Esophagus squamous epithelium (tissue), 5 donors: Measurements from ENCODE around the gene LEFTY2. TPM values are rescaled to one million over a fixed set of nuclear protein-coding genes. Genes with fewer than 3 reads are reported as not detected.
"Not testable (repeated sequence)": the region's sequence is repeated elsewhere in the genome, so short reads cannot be mapped to it uniquely, and the experiment has no call there.

Source experiments
- DNase-seq: peaks from one replicate; lab custom pipeline; 2025; lab: John Stamatoyannopoulos, UW
- H3K27ac ChIP-seq, 4 donors: fragments of 200-600 bp; sonication (generic); one replicate each; pipeline ENCODE4 v1.5.1; 2016 to 2019; ENCODE audit warnings: mild to moderate bottlenecking in 1 of 4
- H3K27me3 ChIP-seq, 4 donors: fragments of 200-600 bp; sonication (generic); 1 replicate in 3 of 4; 2 replicates in 1 of 4; pipeline versions ENCODE4 v1.5.1 to v1.6.0; 2017 to 2021; ENCODE audit warnings: antibody characterized with exemption in 1 of 4
- H3K36me3 ChIP-seq, 3 donors: fragments of 200-600 bp; sonication (generic); one replicate each; pipeline ENCODE4 v1.5.1; 2016 to 2019
- H3K4me1 ChIP-seq, 3 donors: fragments of 200-600 bp; sonication (generic); one replicate each; pipeline ENCODE4 v1.5.1; 2017 to 2019
- H3K4me3 ChIP-seq, 4 donors: fragments of 200-600 bp; sonication (generic); 1 replicate in 3 of 4; 2 replicates in 1 of 4; pipeline ENCODE4 v1.5.1; 2016 to 2019; ENCODE audit warnings: mild to moderate bottlenecking in 2 of 4, moderate library complexity in 1 of 4
- H3K9me3 ChIP-seq, 3 donors: fragments of 200-600 bp; sonication (generic); one replicate each; pipeline ENCODE4 v1.5.1; 2016 to 2019
- POLR2A ChIP-seq, 4 donors: fragments of 450-650 bp; IDR thresholded peaks; one replicate each; pipeline ENCODE4 v1.6.1; 2017; ENCODE audit warnings: antibody characterized with exemption in 4 of 4, mild to moderate bottlenecking in 4 of 4, moderate library complexity in 3 of 4
- WGBS, 2 donors: methylation state at CpG; one replicate each; pipeline ENCODE4 v1.1.5; 2018; 5-methylcytosine and 5-hydroxymethylcytosine counted together
- intact Hi-C: fragments of 100-400 bp; cut with DNase I; formaldehyde crosslinking; loops from one replicate; pipeline ENCODE4 v1.15.0; 2022
- total RNA-seq, 4 donors: library from RNA; depleted of rRNA; stranded (reverse); fragments of >200 nt; gene quantifications; one replicate each; pipeline ENCODE4 v1.1.0, GENCODE V29; 2016
- TF ChIP-seq, protein P1 (sequence below), 6 experiments: fragments of 450-650 bp in 4 of 6; fragments of 200-600 bp in 2 of 6; sonication (generic) in 2 of 6; IDR thresholded peaks; one replicate each; pipeline ENCODE4 v1.5.1; 2016 to 2019; ENCODE audit warnings: antibody characterized with exemption in 6 of 6, mild to moderate bottlenecking in 4 of 6, moderate library complexity in 4 of 6
- donor health status: DM: yes; HTN: yes; CAD: no.

LEFTY2 gene
- total RNA-seq, 4 donors from 2014 or later, result not detected

DNA sequence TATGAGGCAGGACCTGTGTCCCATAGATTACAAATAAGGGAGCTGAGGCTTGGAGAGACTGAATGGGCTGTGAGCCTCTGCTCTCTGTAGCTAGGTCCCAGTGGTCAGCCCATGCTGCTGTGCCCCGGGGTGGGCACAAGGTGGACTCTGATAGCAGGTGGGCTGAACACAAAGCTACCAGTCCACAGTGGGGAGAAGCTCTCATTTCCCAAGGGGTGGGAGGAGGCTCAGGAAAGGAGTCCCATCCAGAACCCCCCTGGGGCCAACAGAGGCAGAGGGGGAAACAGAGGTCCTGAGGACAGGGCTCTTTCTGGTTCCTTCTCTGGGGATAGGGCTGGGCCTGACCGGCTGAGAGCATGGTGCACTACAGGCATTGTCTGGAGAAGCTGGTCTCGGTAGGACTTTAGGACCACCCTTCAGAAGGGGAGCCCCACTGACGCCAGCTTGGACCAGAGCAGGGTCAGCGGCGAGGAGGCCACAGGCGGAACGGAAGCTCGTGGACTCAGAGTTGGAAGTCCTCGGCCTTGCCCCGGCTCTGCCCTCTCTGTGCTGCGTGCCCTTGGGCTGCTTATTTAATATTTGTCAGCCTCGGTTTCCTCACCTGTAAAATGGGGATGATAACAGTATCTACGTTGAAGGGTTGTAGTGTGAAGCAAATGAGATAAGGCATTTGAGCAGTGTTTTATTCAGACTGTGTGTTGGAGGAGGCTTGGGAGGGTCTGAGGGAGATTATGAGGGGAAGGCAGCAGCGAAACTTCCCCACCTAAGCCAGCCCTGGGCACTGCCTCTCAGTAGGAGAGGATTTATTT lies 31.5 kb upstream of the LEFTY2 start:
- H3K4me1 ChIP-seq, result peaks cover 0 to 6% (median 2%) of the 10 kb centered on the region in 3 donors
- H3K36me3 ChIP-seq, result peaks cover 0 to 8% (median 0%) of the 10 kb centered on the region in 3 donors
- no peaks in the 10 kb centered on the region for H3K27me3 ChIP-seq
- H3K27ac ChIP-seq, result no peak overlapping the region
- intact Hi-C loops, result loop anchor here (10.0 kb wide), 1 partner anchor 198 kb away; the partner anchor contains the start of gene SRP9
- H3K9me3 ChIP-seq, result no peaks in the 10 kb centered on the region
- no peak overlapping the region for H3K4me3 ChIP-seq
- no peak for DNase-seq
- WGBS, 2 donors, result 93 to 96% methylated on average over 7 to 10 of the region's 15 CpGs
- TF ChIP-seq, protein P1, sequence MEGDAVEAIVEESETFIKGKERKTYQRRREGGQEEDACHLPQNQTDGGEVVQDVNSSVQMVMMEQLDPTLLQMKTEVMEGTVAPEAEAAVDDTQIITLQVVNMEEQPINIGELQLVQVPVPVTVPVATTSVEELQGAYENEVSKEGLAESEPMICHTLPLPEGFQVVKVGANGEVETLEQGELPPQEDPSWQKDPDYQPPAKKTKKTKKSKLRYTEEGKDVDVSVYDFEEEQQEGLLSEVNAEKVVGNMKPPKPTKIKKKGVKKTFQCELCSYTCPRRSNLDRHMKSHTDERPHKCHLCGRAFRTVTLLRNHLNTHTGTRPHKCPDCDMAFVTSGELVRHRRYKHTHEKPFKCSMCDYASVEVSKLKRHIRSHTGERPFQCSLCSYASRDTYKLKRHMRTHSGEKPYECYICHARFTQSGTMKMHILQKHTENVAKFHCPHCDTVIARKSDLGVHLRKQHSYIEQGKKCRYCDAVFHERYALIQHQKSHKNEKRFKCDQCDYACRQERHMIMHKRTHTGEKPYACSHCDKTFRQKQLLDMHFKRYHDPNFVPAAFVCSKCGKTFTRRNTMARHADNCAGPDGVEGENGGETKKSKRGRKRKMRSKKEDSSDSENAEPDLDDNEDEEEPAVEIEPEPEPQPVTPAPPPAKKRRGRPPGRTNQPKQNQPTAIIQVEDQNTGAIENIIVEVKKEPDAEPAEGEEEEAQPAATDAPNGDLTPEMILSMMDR (IDR thresholded peaks at IDR 0.05), result no peak
- no peak for TF ChIP-seq POLR2A (IDR thresholded peaks at IDR 0.05)

DNA sequence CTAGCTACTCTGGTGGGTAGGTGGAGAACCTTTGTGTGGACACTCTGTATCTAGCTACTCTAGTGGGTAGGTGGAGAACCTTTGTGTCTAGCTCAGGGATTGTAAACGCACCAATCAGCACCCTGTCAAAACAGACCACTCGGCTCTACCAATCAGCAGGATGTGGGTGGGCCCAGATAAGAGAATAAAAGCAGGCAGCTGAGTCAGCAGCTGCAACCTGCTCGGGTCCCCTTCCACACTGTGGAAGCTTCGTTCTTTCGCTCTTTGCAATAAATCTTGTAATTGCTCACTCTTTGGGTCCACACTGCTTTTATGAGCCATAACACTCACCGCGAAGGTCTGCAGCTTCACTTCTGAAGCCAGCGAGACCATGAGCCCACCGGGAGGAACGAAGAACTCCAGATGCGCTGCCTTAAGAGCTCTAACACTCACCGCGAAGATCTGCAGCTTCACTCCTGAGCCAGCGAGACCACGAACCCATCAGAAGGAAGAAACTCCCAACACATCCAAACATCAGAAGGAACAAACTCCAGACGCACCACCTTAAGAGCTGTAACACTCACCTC lies 29.7 kb upstream of the LEFTY2 start:
- H3K9me3 ChIP-seq, H3K27ac ChIP-seq, DNase-seq, H3K4me1 ChIP-seq, H3K4me3 ChIP-seq, H3K36me3 ChIP-seq, H3K27me3 ChIP-seq: not testable (repeated sequence)
- intact Hi-C loops, result loop anchor here (10.0 kb wide), 1 partner anchor 196 kb away; the partner anchor contains the start of gene SRP9
- WGBS, 2 donors, result 90 to 93% methylated on average over 12 to 15 of the region's 16 CpGs

DNA sequence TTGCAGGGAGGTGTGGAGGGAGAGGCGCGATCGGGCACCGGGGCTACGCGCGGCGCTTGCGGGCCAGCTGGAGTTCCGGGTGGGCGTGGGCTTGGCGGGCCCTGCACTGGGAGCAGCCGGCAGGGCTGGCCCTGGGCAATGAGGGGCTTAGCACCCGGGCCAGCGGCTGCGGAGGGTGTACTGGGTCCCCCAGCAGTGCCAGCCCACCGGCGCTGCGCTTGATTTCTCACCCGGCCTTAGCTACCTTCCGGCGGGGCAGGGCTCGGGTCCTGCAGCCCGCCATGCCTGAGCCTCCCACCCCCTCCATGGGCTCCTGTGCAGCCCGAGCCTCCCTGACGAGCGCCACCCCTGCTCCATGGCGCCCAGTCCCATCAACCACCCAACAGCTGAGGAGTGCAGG lies 28.7 kb upstream of the LEFTY2 start:
- H3K9me3 ChIP-seq, H3K36me3 ChIP-seq, H3K27ac ChIP-seq, H3K4me1 ChIP-seq, H3K4me3 ChIP-seq, H3K27me3 ChIP-seq, DNase-seq: not testable (repeated sequence)
- WGBS, 2 donors, result 80% methylated on average over 2 of the region's 28 CpGs; no CpG with 5 or more reads in 1 of the 2 donors
- intact Hi-C loops, result loop anchor here (10.0 kb wide), 1 partner anchor 195 kb away; the partner anchor contains the start of gene SRP9

DNA sequence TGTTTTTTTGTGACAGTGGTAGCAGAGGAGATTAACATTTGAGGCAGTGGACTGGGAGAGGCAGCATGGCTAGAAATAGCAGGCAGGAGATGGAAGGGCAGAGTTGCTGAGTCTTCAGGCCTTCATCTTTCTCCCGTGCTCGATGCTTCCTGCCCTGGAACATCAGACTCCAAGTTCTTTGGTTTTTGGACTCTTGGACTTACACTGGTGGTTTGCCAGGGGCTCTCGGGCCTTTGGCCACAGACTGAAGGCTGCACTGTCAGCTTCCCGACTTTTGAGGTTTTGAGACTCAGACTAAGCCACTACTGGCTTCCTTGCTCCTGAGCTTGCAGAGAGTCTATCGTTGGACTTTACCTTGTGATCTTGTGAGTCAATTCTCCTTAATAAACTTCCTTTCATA lies 24.2 kb upstream of the LEFTY2 start:
- no peak overlapping the region for H3K4me3 ChIP-seq
- intact Hi-C loops, result no loop called here
- no peaks in the 10 kb centered on the region for H3K9me3 ChIP-seq

DNA sequence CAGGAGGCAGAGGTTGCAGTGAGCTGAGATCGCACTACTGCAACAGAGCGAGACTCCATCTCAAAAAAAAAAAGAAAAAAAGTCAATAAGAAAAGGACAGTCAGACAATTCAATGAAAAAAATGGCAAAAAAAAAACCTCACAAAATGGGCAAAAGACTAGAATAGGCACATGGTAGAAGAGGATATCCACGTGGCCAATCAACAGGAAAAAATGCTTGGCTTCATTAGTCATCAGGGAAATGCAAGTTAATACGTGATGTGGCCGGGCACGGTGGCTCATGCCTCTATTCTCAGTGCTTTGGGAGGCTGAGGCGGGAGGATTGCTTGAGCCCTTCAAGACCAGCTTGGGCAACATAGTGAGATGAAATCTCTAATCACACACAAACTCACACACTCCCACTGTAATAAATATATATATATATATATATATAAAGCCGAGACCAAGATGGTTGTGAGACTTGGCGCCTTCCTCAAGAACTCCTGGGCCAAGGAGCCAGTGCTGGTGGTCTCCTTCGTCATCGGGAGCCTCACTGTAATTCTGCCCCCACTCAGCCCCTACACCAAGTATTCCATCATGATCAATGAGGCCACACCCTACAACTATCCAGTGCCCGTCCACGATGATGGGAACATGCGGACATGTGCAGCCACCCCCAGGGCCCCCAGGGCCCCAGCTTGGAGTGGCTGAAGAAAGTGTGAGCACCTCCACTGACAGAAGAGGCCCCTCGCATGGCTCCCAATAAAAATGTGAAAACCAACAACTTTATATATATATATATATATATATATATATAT lies 22.9 kb upstream of the LEFTY2 start:
- H3K27ac ChIP-seq, result no peak overlapping the region
- H3K4me1 ChIP-seq, result peaks cover 0 to 4% (median 0%) of the 10 kb centered on the region in 3 donors
- intact Hi-C loops, result no loop called here
- H3K36me3 ChIP-seq, result no peaks in the 10 kb centered on the region
- H3K27me3 ChIP-seq, result peaks cover 0 to 14% (median 2%) of the 10 kb centered on the region in 4 donors
- no peak for DNase-seq
- WGBS, 2 donors, result 70% methylated on average over 11 of the region's 15 CpGs
- TF ChIP-seq POLR2A (IDR thresholded peaks at IDR 0.05), result no peak
- TF ChIP-seq, protein P1 (IDR thresholded peaks at IDR 0.05), result no peak
- no peak overlapping the region for H3K4me3 ChIP-seq
- H3K9me3 ChIP-seq, result no peaks in the 10 kb centered on the region

More for the DNA sequence above, 24.2 kb upstream of the LEFTY2 start:
- no peaks in the 10 kb centered on the region for H3K36me3 ChIP-seq
- WGBS, 2 donors, result 69 to 86% methylated on average over 5 of the region's 5 CpGs
- peaks cover 0 to 14% (median 2%) of the 10 kb centered on the region in 4 donors for H3K27me3 ChIP-seq
- no peak for DNase-seq
- TF ChIP-seq, protein P1 (IDR thresholded peaks at IDR 0.05), result no peak
- TF ChIP-seq POLR2A (IDR thresholded peaks at IDR 0.05), result no peak
- no peak overlapping the region for H3K27ac ChIP-seq
- H3K4me1 ChIP-seq, result peaks cover 0 to 4% (median 0%) of the 10 kb centered on the region in 3 donors
